ENCODE results near the gene GATB.
"Not testable (repeated sequence)": the region's sequence is repeated elsewhere in the genome, so short reads cannot be mapped to it uniquely, and the experiment has no call there.

The GATB gene

DNA sequence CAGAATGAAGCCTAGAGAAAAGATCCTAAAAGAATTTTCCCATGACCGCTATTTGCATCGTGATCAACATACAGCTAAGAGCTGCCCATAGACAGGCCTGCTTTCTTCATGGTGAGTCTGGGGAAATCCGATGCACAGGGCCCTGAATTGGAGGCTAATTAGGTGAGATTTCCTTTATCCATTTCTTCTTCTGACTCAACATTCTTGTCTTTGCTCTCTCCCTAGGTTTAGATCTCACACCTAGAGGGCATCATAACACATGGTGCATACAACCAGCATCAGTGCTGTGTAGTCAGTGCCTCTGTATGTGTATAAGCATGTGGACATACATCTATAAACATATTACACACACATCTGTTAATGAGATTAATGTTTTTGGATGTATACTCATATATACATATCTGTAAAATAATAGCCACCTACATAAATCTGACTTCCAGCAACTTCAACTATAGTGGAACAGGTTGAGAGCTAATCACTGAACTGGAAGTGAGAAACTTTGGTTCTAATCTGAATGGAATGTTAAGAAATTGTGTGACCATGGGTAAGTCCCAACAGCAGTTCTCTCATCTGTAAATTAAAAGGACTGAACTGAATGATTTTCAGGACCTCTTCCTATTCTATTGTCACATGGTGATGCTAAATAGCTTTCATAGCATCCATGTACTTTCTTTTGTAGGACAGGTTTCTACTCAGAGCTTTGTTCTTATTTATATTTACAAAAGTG lies 17.5 kb downstream of the GATB start:
- Histone ChIP-seq H3K36me3 (ENCODE audit: control insufficient read depth, insufficient read depth, low read length) (peaks cover 1% of the 10 kb centered on the region), H3K27me3 (replicated peaks; ENCODE audit: control insufficient read depth, insufficient read depth, low read length) (no peaks in the 10 kb centered on the region), H3K4me3 (replicated peaks; ENCODE audit: low read depth, low read length) (no peak overlapping the region)
- TF ChIP-seq CTCF (IDR thresholded peaks at IDR 0.05; ENCODE audit: insufficient read depth, low read length, poor library complexity, severe bottlenecking), result peak; percentile 3
- peak; percentile 35 for DNase-seq (ENCODE audit: extremely low read depth, insufficient read length)

- Histone ChIP-seq H3K27me3 (replicated peaks; ENCODE audit: control insufficient read depth, insufficient read depth, low read length) (no peaks in the 10 kb centered on the region), H3K36me3 (ENCODE audit: control insufficient read depth, insufficient read depth, low read length) (no peaks in the 10 kb centered on the region; the same call in 1 of the 2 replicates), H3K4me3 (replicated peaks; ENCODE audit: low read depth, low read length) (no peak overlapping the region)
- TF ChIP-seq CTCF (IDR thresholded peaks at IDR 0.05; ENCODE audit: insufficient read depth, low read length, poor library complexity, severe bottlenecking), result no peak
- no peak for DNase-seq (ENCODE audit: extremely low read depth, insufficient read length)
These were observed 21.9 kb downstream of the GATB start for GRCh38 chr4:151738720-151739517.

DNA sequence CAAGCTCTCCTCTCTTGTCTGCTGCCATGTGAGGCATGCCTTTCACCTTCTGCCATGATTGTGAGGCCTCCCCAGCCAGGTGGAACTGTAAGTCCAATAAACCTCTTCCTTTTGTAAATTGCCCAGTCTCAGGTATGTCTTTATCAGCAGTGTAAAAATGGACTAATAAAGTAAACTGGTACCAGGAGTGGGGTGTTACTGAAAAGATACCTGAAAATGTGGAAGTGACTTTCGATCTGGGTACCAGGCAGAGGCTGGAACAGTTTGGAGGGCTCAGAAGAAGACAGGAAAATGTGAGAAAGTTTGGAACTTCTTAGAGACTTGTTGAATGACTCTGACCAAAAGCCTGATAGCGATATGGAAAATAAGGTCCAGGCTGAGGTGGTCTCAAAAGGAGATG lies 24.0 kb downstream of the GATB start:
- not testable (repeated sequence) for H3K4me3 ChIP-seq (replicated peaks; ENCODE audit: low read depth, low read length); H3K36me3 ChIP-seq (ENCODE audit: control insufficient read depth, insufficient read depth, low read length); DNase-seq (ENCODE audit: extremely low read depth, insufficient read length); H3K27me3 ChIP-seq (replicated peaks; ENCODE audit: control insufficient read depth, insufficient read depth, low read length)

DNA sequence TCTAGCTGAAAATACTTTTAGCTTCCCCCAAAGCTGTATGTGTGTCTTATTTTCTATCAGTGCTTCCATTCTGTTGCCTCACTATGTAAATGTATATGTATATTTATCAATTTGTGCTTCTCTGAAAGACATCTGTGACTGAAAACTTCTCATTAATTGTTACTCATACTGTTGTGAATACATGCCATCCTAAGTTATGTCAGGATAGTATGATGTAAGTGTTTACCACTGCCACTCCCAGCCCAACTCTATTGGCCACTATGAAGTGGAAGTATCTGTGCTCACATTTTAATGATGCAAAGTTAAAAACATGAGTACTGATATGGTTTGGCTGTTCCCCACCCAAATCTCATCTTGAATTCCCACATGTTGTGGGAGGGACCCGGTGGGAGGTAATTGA lies 24.4 kb downstream of the GATB start:
- no peaks in the 10 kb centered on the region; the same call in 1 of the 2 replicates for H3K36me3 ChIP-seq (ENCODE audit: control insufficient read depth, insufficient read depth, low read length)
- no peak for TF ChIP-seq CTCF (IDR thresholded peaks at IDR 0.05; ENCODE audit: insufficient read depth, low read length, poor library complexity, severe bottlenecking)
- DNase-seq (ENCODE audit: extremely low read depth, insufficient read length), result no peak
- H3K4me3 ChIP-seq (replicated peaks; ENCODE audit: low read depth, low read length), result no peak overlapping the region
- H3K27me3 ChIP-seq (replicated peaks; ENCODE audit: control insufficient read depth, insufficient read depth, low read length), result no peaks in the 10 kb centered on the region

GRCh38 chr4:151731670-151732069 lies 29.1 kb downstream of the GATB start:
- not testable (repeated sequence) for DNase-seq (ENCODE audit: extremely low read depth, insufficient read length)

GRCh38 chr4:151729731-151730559 lies 30.9 kb downstream of the GATB start:
- H3K36me3 ChIP-seq (ENCODE audit: control insufficient read depth, insufficient read depth, low read length), result no peaks in the 10 kb centered on the region
- no peak overlapping the region for H3K4me3 ChIP-seq (replicated peaks; ENCODE audit: low read depth, low read length)
- DNase-seq (ENCODE audit: extremely low read depth, insufficient read length), result no peak
- H3K27me3 ChIP-seq (replicated peaks; ENCODE audit: control insufficient read depth, insufficient read depth, low read length), result no peaks in the 10 kb centered on the region
- no peak for TF ChIP-seq CTCF (IDR thresholded peaks at IDR 0.05; ENCODE audit: insufficient read depth, low read length, poor library complexity, severe bottlenecking)

More at GRCh38 chr4:151731670-151732069, 29.1 kb downstream of the GATB start:
- H3K27me3 ChIP-seq (replicated peaks; ENCODE audit: control insufficient read depth, insufficient read depth, low read length); H3K4me3 ChIP-seq (replicated peaks; ENCODE audit: low read depth, low read length); H3K36me3 ChIP-seq (ENCODE audit: control insufficient read depth, insufficient read depth, low read length): not testable (repeated sequence)
